Renal pelvis (tissue), 4 donors: ENCODE results near the gene ZNF526. TPM values are rescaled to one million over a fixed set of nuclear protein-coding genes. Genes with fewer than 3 reads are reported as not detected.

ENCODE experiments used
- DNase-seq: peaks from one replicate; pipeline ENCODE4 v3.0.0-alpha.2; 2013
- polyA plus RNA-seq, 3 donors: library from polyadenylated mRNA; unstranded; fragments of 120-200 nt; gene quantifications; one replicate each; pipeline ENCODE4 v1.2.1, GENCODE V29; 2013; ENCODE audit not compliant: insufficient read length in 3 of 3

The ZNF526 gene
- polyA plus RNA-seq, 3 donors, result 9.2 to 10.2 (median 9.3) TPM

- no peak for DNase-seq
These were observed 25.1 kb downstream of the ZNF526 start for GRCh38 chr19:42245231-42245630.

DNA sequence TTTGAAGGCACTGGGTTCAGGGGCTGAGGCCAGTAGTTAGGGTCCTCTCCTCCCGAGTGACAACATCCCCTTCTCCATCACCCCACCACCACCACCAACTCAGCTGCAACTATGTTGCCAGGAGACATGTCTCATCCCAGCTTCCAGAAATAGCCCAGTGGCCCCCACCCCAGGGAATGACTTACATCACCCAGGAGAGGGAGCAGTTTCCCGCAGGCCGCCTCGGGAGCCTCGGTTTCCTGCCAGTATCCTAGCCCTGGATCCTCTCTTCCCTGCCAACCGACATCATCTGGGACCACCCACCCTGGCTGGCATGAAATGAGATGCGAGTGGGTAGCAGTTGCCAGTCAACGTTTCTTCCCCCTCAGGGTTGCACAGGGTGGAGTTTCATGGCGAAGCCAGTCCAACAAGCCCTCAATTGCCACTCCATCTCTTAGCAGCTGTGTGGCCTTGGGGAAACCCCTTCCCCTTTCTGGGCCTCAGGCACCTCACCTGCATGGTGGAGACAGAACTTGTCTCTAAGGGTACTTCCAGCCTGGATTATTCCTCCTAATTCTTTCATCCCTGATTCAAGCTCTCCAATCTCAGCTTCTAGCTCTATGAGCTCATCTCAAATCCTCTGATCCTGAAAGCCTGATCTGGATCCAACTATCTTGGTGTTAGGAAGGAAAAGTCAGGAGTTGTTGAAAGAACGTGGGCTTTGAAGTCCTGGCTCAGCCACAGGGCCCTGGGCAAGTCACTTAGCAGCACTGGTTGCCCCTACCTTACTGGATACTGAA is 26.2 kb downstream of the ZNF526 start:
- DNase-seq, result no peak

DNA sequence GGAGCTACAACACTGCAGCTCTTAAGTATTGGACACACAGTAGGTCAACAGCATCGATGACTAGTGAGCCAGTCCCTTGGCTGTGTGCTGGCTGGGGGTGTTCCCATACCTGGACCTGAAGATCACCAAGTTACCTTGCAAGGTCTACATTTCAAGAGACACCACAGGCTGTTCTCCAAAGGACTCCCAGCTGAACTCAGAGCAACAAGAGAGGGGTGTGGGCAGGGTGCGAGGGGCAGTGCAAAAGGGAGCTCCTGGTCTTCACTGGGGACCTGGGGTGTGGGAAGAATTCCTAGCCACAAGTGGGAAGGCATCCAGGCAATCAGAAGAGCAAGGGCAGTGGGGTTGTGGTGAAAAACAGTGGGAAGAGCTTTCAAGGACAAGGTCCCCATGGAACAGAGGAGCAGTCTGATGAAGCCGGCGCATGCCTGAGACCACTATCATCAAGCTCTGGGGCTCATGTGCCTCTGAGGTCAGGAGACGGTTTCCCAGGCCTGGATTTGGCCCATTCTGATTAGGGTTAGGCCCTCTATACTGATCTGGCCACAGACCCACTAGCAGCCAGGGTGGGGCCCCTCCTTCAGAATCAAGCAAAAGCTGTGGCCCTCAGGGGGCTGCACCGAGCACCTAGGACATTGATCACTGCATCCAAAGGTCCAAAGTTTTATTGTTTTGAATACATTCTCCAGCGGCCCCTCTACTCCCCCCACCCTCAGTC is 27.0 kb downstream of the ZNF526 start:
- no peak for DNase-seq

DNA sequence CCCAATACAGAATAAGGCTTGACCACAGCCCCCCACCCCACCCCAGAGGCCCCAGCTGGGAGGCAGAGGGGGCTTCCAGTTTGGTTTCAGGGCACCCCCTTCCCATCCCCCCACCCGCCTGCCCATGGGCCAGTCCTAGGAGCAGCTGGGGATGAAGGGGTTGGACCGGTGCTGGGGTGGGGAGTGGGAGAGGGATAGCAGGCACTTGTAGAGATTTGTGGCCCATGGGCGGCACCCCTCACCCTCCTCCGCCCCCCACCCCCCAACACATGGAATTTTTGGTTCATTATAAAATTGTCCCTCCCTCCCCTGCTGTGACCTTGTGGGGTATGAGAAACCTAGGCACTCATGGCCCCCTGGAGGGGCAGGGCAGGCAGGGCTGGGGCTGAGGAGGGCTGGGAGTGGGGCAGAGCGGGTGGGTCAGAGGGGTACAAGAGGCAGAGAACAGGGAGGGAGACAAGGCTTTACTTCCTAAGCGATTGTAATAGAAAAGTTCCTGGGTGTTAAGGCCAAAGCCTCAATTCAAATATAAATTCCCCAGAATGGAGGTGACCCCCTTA is 27.6 kb downstream of the ZNF526 start:
- no peak for DNase-seq

DNA sequence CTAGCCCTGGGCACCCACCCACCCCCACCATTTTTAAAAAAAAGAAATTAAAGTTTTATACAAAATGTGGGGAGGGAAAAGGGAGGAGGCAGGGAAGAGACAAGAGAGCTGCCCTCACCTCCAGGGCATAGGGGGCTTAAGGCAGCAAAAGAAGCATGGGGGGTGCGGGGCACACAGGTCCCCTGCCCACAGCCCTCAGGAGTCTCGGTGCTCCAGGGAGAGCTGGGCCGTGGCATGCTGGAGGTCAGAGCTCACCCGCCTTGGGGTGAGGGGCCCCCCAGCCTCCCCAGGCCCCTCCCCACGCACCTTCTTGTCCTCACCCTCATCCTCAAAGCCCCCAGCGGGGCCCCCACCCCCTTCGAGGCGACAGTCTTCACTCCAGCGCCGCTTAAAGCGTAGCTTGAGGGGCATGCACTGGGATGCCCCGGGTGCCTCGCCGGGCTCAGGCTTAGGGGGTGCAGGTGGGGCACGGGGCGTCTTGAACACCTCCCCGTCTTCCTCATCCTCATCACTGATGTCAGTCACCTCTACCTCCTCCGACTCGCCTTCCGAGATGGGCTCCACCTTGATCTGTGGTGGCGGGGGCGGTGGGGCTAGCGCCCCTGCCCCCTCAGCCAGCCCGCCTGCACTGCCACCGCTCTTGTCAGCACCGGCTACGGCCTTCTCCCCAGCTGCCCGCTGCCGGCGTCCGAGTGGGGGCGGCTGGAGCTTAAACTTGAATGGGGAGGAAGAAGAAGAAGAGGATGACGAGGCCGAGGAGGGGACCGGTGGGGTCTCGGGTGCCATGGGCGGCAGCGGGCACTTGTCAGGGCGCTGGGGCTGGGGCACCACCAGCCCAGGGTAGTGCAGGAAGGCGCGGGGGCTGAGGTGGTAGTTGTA is 28.4 kb downstream of the ZNF526 start:
- DNase-seq, result no peak

GRCh38 chr19:42249149-42249750 is 29.1 kb downstream of the ZNF526 start:
- DNase-seq, result no peak

- DNase-seq, result no peak
These were observed 29.7 kb downstream of the ZNF526 start for GRCh38 chr19:42249769-42250168.

DNA sequence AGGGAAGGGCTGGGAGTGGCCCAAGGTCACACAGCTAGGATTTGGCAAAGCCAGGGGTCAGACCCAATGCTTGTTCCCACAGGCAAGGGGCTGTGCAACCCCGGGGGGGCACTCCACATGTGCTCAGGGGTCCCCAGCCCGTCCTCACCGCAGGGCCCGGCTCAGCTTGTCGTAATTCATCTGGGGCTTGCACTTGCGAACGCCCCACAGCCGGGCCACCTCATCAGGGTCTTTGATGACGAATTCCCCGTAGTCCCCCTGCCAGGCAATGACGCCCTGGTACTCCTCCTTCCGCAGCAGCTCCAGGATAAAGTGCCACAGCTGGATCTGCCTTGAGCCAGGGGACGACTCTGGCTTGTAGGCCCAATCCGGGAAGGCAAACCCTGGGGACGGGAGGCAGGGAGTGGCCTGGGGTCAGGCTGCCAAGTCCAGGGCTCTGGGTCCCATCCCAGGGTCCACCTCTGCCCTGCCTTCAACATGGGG is 30.1 kb downstream of the ZNF526 start:
- no peak for DNase-seq

DNA sequence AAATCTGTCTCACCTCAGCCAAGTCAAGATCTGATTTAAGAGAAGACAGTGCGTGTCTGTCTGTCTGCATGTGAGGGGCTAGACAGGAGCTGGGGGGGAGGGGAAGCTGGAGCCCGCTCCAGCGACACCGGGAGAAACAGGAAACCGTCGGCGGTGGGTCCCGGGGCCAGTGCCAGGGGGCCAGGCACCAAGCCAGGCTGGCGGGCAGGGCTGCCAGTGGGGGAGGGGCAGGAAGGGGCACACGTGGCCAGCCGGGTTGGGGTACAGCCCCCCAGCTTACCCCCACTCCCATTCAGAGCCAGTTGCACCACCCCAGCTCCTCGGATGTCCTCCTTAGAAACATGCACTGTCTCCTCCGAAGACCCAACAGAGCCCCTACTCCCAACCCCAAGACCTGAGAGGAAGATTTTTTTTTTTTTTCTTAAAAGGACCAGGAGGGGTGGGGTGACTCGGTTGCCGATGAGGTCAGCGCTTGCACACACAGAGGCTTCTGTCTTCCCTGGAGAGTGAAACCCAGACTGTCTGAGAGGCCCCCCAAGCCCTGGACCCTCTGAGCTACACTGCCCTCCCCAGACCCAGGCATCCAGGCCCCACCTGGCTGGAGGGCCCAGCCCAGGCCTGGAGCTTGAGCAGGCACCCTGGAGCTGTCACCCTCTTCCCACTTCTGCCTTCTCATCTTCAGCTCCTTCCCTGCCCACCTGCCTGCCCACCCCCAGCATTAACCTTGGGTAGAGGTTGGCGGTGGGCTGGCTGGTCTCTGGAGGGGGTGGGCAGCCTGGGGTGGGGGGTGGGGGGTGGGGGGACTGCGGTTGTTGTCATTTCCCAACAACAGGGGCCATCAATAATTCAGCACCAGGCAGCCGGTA is 30.8 kb downstream of the ZNF526 start:
- no peak for DNase-seq

DNA sequence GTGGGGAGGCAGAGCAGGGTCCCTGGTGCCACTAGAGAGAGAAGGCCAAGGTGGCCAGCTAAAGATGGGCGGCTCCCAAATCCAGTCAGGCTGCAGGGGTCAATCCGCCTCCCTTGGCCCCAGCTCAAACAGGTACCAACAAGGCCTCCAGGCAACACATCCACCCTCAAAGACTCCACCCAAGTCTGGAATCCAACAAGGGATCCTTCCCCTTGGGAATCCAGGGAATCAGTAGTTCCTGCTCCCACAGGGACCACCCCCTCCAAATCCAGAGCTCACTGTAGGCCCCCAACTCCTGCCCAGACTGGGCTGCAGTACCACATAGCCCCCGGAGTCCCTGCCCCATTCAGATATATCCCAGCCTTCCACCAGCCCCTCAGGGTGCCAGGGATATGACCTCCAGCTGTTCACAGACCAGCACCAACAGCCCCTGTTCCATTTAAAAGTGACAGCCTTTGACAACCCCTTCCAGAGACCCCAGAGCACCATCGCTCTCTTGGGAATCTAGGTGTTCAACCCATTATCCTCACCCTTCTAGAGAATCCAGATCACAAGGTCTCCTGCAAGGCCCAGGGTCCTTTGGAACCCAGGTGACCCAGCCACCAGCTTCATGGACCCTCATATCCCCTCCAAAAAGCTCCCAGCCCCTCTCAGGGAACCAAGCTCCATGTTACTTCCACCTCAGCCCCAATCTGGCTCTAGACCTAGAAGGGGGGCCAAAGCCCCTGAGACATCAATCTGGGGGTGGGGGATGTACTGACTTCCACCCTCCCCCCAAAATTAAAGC is 31.7 kb downstream of the ZNF526 start:
- DNase-seq, result no peak

- DNase-seq, result no peak
These were observed 32.5 kb downstream of the ZNF526 start for GRCh38 chr19:42252365-42253244.

DNA sequence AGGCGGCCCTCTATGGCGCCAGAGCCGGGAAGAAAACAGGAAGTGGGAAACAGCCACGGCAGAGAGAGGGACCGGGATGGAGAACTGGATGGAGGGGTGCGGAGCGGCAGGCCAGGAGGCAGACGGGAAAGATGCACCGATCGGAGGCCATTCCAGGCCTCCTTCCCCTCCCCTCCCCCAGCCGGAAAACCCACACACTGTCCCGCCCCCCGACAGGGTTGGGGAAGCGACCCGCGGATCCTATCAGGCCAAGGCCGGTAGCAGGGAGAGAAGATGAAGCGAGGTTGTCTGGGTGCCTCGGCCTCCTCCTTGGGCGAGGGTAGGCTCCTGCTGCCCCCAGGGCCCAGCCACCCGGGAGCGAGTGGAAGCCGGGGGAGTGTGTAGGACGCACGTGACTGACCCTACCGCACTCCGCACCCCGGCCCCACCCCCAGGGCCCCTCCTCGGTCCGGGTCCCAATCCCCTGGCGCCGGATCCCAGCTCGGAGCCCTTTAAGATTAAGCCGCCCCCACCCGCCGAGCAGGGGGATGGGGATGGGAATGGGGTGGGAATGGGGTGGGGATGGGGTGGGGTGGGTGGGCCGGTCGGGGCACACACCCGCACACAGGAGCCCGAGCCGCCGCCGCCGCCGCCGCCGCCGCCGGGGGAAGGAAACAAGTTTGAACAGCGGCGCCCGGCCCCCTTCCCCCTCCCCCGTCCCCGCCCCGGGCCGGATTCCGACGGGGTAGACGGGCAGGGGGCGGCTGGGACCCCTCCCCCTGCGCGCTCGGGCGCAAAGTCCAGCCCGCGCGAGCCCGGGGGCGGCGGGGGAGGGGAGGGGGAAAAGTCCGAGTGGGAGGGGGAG is 33.4 kb downstream of the ZNF526 start:
- no peak for DNase-seq

DNA sequence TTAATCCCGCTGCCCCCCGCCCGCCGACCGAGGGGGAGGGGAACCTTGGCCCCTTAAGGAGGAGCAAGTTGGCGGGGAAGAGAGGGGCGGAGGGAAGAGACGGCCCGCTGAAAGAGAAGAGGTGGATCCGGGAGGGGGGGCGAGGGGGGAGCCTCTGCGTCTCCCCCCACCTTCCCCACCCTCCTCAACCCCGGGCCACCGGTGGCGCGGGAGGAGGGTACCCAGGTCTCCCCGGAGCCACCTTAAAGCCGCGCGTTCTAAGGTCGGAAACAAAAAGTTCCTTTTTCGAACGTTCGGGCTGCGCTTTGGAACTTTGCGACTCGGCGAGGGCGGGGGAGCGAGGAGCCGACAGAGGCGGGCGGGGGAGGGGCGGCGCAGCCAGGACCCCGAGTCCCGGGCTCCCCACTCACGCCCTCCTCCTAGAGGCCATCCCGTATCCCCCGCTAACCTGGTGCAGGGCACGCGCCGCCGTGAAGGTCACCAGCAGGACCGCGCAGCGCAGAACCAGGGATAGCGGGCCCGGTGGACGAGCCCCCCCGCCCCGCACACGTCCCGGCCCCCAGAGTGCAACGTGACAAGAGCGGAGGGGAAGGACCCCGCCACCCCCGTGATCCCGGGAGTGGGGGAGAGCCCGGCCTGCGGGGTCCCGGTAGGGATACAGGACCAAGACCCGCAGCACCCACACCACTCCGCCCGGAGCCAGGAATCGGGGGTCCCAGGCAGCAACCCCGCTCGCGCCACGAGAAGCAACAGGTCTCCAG is 34.2 kb downstream of the ZNF526 start:
- DNase-seq, result peak; percentile 88

DNA sequence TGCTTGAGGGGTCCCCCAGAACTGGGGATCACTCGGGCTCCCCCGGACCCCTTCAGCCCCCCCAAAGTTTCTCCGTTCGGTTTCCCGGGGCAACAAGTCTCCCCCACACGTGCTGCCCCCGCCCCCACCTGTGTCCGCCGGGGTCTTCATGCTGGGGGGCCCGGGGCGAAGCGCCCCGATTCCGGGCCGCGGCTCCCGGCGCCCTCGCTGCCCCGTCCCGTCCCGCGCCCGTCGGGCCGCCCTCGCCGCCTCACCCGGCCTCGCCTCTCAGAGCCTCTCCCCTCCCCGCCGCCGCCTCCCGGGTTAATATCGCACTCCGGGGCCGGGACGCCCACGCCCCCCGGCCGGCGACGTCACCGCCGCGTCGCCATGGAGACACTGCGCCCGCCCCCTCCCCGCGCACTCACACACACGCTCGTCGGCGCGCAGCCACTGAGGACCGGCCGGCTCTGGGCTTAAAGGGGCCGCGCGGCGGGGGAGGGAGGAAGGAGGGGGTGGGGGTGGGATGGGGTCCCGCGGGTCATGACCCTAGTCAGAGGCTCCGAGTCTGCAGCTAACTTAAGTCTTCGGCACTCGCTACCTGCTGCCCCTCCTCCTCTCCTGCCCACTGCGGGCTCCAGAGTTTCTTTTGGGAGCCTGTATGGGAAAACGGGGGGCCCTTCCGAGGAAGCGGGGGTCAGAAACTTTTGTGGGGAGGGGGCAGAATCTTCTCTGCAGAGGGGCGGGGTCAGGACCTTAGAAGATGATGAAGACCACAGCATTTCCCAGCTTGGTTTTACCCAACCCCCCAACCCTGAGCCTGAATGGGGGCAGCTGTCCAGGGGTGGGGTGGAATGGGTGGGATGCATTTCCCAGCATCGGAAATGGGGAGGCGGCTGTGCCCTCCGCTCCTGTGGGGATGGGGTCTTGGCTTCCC is 35.0 kb downstream of the ZNF526 start, which contains the start of gene ERF:
TSS of gene ERF (minus strand) at position 279 of the 916 bp plus-strand sequence. CDS start at position 150, 129 bp downstream.
- peak; percentile 95 for DNase-seq
